ENCODE measurements around the gene RARB.

The RARB gene

DNA sequence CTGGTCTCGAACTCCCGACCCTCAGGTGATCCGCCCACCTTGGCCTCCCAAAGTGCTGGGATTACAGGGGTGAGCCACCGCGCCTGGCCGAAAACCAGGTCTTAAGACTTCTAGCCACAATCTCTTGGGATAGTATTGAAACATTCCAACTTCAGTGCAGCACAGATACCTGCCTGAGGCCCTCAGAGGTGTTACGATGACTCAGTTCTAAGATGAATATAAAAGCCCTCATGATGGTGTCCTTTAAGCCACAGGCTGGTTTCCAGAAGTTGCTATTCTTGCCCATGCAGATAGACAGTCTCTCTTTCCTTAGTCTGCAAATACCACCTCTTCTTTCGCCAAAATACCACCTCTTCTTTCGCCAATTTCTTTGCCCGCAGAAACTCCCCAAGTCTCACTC lies 69.0 kb downstream of the RARB start:
- H3K36me3 ChIP-seq (ENCODE audit: control insufficient read depth, insufficient read depth, low read length): no peaks in the 10 kb centered on the region
- DNase-seq (ENCODE audit: extremely low read depth, insufficient read length): no peak
- H3K4me3 ChIP-seq (replicated peaks; ENCODE audit: low read depth, low read length): no peak overlapping the region
- TF ChIP-seq, protein P1, sequence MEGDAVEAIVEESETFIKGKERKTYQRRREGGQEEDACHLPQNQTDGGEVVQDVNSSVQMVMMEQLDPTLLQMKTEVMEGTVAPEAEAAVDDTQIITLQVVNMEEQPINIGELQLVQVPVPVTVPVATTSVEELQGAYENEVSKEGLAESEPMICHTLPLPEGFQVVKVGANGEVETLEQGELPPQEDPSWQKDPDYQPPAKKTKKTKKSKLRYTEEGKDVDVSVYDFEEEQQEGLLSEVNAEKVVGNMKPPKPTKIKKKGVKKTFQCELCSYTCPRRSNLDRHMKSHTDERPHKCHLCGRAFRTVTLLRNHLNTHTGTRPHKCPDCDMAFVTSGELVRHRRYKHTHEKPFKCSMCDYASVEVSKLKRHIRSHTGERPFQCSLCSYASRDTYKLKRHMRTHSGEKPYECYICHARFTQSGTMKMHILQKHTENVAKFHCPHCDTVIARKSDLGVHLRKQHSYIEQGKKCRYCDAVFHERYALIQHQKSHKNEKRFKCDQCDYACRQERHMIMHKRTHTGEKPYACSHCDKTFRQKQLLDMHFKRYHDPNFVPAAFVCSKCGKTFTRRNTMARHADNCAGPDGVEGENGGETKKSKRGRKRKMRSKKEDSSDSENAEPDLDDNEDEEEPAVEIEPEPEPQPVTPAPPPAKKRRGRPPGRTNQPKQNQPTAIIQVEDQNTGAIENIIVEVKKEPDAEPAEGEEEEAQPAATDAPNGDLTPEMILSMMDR (IDR thresholded peaks at IDR 0.05; ENCODE audit: insufficient read depth, low read length, poor library complexity, severe bottlenecking): no peak
- H3K27me3 ChIP-seq (replicated peaks; ENCODE audit: control insufficient read depth, insufficient read depth, low read length): no peaks in the 10 kb centered on the region

DNA sequence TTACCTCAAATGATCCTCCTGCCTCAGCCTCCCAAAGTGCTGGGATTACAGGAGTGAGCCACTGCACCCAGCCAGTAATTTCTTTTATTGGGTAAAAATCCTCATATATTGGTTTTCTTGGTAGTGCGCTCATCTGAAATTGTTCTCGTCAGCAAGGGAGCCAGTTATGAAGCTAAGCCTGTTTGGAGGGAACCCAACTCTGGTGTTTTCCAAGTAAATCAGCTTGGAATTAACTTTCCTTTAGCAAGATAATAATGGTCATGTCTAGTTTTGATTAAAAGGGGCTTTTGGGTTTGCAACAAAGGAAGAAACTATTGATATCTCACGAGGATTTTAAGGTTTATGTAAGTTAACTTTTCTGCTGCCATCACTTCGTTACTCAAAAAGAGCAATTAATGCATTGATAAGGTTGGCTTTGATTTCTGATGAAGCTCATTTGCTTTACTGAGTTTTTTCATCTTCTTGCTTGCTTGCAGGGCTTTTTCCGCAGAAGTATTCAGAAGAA lies 72.7 kb downstream of the RARB start:
- Histone ChIP-seq H3K4me3 (replicated peaks; ENCODE audit: low read depth, low read length) (no peak overlapping the region), H3K27me3 (replicated peaks; ENCODE audit: control insufficient read depth, insufficient read depth, low read length) (no peaks in the 10 kb centered on the region), H3K36me3 (ENCODE audit: control insufficient read depth, insufficient read depth, low read length) (no peaks in the 10 kb centered on the region)
- no peak for DNase-seq (ENCODE audit: extremely low read depth, insufficient read length)
- TF ChIP-seq, protein P1 (IDR thresholded peaks at IDR 0.05; ENCODE audit: insufficient read depth, low read length, poor library complexity, severe bottlenecking): no peak

DNA sequence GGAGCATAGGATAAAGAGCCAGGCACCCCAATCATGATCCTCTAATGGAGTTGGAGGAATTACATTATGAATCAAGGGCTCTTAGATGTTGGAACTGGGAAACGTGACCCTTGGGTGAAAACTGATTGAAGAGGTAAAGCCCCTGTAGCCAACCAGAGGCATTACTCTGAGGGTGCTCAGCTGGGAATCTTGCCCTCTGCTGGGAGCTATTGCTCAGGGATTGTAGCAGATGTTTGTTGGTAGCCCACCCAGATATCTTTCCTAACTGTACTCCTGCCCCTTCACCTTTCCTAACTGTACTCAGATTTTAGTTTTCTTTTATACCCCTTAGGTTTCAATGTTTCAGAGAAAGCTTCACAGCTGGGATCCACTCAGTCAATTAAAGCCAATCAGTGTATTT lies 74.2 kb downstream of the RARB start:
- TF ChIP-seq, protein P1 (IDR thresholded peaks at IDR 0.05; ENCODE audit: insufficient read depth, low read length, poor library complexity, severe bottlenecking): no peak
- no peak for DNase-seq (ENCODE audit: extremely low read depth, insufficient read length)
- Histone ChIP-seq H3K4me3 (replicated peaks; ENCODE audit: low read depth, low read length) (no peak overlapping the region), H3K27me3 (replicated peaks; ENCODE audit: control insufficient read depth, insufficient read depth, low read length) (no peaks in the 10 kb centered on the region), H3K36me3 (ENCODE audit: control insufficient read depth, insufficient read depth, low read length) (no peaks in the 10 kb centered on the region)

DNA sequence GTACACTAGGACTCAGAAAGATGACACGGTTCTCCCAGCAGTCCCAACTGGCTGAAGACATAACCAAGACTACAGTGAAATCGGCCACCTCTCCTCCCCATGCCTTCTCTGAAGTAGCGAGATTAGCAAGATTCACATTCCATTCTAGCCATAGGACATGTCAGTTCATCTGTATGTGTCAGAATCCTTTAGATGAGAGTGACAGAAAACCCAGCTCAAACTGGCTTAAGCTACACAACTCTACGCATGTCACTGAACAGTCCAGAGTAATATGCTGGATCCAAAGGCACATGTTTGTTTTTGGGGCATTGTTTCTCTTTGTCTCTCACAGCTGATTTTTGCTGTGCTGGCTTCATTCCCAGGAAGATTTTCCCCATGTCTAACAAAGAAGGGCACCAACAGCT lies 75.8 kb downstream of the RARB start:
- Histone ChIP-seq H3K36me3 (ENCODE audit: control insufficient read depth, insufficient read depth, low read length) (no peaks in the 10 kb centered on the region), H3K4me3 (replicated peaks; ENCODE audit: low read depth, low read length) (no peak overlapping the region), H3K27me3 (replicated peaks; ENCODE audit: control insufficient read depth, insufficient read depth, low read length) (no peaks in the 10 kb centered on the region; the same call in 1 of the 2 replicates)
- DNase-seq (ENCODE audit: extremely low read depth, insufficient read length): no peak
- TF ChIP-seq, protein P1 (IDR thresholded peaks at IDR 0.05; ENCODE audit: insufficient read depth, low read length, poor library complexity, severe bottlenecking): no peak

DNA sequence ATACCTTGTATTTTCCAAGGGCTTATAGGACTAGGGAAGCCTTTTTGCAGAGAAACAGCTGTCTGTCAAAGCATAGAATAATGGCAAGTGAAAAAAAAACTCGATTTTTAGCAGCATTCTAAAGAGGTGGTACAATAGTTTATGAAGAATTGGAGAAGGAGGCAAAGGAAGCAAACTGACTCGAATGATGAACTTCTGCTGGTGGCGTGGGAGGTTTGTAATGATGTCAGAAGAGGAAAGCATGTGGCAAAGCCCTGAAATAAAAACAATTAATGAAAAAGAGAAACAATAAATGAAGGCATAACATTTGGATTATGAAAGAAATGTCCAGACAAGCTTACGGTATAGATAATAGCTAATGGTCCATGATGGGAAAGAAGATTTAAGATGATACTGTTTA lies 77.5 kb downstream of the RARB start:
- no peak for DNase-seq (ENCODE audit: extremely low read depth, insufficient read length)
- TF ChIP-seq, protein P1 (IDR thresholded peaks at IDR 0.05; ENCODE audit: insufficient read depth, low read length, poor library complexity, severe bottlenecking): no peak
- Histone ChIP-seq H3K36me3 (ENCODE audit: control insufficient read depth, insufficient read depth, low read length) (no peaks in the 10 kb centered on the region), H3K27me3 (replicated peaks; ENCODE audit: control insufficient read depth, insufficient read depth, low read length) (no peaks in the 10 kb centered on the region; the same call in 1 of the 2 replicates), H3K4me3 (replicated peaks; ENCODE audit: low read depth, low read length) (no peak overlapping the region)

DNA sequence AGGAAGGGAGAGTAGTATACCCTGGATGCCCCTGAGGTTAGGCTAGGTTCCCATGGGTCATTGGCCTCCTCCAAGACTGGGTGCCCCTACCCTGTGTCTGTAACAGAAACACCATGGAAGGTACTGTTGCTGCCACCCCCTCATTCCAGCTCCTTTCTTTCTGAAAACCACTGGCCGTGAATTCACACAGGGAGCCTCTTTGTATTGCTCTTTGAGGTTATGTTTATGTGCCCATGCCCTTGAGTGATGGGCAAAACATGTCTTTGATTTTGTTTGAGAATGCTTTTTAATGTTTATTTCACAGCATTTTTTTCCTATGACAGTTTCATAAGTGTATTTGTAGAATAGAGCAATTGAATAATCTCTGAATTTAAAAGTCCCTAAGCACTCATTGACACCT lies 79.7 kb downstream of the RARB start:
- Histone ChIP-seq H3K27me3 (replicated peaks; ENCODE audit: control insufficient read depth, insufficient read depth, low read length) (no peaks in the 10 kb centered on the region; the same call in 1 of the 2 replicates), H3K4me3 (replicated peaks; ENCODE audit: low read depth, low read length) (no peak overlapping the region), H3K36me3 (ENCODE audit: control insufficient read depth, insufficient read depth, low read length) (no peaks in the 10 kb centered on the region)
- DNase-seq (ENCODE audit: extremely low read depth, insufficient read length): no peak
- TF ChIP-seq, protein P1 (IDR thresholded peaks at IDR 0.05; ENCODE audit: insufficient read depth, low read length, poor library complexity, severe bottlenecking): no peak

All from GM06990 (cell line).